ENCODE measurements around the gene ZBP1.

Gene ZBP1, protein sequence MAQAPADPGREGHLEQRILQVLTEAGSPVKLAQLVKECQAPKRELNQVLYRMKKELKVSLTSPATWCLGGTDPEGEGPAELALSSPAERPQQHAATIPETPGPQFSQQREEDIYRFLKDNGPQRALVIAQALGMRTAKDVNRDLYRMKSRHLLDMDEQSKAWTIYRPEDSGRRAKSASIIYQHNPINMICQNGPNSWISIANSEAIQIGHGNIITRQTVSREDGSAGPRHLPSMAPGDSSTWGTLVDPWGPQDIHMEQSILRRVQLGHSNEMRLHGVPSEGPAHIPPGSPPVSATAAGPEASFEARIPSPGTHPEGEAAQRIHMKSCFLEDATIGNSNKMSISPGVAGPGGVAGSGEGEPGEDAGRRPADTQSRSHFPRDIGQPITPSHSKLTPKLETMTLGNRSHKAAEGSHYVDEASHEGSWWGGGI

GRCh38 chr20:57620274-57620990 is at the start of gene ZBP1:
Gene ZBP1 (minus strand): TSS chr20:57620426. CDS start chr20:57620295, 131 bp downstream.
- no peak for DNase-seq

- no peak for DNase-seq
These were observed 49.4 kb upstream of the ZBP1 start for GRCh38 chr20:57669632-57670031.

DNA sequence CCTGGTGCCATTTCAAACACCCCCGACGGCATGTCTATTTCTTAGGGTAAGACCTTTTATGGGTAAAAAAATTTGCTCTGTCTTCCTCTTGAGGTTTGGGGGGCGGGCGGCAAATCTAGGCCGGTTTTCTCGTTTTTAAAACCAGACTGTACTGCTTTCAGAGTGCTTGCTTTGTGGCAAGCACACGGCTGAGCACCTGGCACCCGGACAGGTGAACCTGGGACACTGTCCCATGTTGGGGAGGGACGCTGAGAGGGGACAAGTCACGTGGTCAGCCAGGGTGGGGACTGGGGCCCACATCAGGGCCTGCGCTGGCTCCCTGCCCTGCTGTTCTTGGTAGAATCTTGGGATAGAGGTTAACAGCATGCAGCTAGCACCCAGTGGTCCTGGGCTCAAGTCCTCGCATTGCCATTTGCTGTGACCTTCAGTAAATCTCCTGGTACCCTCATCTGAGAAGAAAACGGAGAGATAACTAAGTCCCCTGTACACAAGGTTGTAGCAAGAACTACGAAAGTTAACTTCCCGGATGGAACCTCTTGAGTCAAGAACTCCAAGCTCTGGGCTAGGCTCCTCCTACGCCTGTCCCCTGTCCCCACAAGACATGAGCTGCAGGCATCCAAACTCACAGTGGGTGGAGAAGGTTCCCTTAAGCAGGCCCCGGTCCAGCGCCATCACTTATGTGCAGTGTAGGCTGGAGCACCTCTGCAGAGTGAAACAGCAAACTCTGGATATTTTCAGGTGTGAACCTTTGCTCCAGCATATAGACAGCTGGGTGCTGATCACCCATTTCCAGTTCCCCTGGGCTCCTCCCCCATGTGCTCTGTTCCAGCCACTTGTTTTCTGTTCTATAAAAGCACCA is 47.9 kb upstream of the ZBP1 start:
- DNase-seq: no peak

DNA sequence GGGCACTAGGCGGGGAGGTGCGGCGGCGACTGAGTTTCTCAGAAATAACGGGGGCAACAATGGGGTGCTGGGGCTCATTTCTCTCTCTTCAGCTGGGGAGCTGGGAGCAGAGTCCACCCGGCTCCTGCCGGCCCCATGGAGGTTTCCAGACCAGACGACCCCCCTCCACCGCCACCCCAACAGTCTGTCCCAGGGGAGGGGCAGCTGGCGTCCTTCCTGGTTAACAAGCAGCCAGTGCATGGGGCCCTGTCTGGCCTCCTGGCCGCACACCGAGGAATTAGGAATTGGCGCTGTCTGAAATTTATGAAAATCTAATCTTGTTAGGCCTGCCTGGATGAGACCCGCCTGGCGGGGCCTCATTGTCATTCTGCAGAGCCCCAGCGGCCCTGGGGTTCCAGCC is 47.2 kb upstream of the ZBP1 start:
- DNase-seq: no peak

DNA sequence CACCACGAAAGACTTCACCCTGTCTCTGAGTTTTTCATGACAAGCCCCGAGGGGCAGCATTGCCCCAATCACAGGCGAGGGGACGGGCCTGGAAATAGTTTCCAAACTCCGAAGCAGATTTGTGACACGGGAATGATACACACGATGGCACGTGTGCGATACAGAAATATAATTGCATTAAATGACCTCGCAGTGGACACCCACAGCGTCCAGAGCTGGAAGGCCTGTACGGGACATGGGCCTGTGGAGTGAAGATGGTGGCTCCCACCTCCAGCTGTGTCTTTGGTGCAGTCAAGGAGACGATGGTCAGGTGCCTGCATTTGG is 46.6 kb upstream of the ZBP1 start:
- no peak for DNase-seq

DNA sequence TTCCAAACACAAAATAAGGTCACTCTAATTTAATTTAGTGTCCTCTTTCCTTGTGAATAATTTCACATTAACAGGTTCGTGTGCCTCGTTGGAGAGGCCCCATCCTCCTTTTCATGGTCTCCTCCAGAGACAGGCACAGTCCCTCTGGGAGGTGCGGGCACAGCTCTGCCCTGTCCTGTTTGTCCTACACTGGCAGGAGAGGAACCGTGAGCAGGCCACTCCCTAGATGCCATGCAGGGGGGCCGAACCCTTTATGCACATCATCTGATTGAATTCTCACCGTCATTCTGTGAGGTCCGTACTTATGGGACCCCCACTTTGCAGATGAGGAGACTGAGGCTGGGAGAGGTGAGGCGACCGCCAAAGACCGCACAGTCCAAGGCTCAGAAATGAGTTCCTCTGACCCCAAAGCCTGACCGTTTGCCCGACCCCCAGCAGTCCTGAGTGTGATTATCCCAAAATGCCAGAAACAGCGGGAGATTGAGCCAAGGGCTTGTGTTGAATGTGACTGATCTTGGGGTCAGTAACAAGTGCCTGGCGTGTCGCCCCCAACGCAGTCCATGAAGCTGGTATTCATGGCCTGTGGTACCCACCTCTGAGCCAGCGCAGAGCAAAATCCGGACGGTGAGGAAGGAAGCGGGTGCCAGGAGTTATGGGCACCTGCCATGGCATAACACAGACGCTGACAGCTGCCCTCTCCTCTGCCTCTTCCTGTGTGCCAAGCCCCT is 46.0 kb upstream of the ZBP1 start:
- DNase-seq: no peak

- no peak for DNase-seq
These were observed 45.4 kb upstream of the ZBP1 start for GRCh38 chr20:57665589-57665971.

DNA sequence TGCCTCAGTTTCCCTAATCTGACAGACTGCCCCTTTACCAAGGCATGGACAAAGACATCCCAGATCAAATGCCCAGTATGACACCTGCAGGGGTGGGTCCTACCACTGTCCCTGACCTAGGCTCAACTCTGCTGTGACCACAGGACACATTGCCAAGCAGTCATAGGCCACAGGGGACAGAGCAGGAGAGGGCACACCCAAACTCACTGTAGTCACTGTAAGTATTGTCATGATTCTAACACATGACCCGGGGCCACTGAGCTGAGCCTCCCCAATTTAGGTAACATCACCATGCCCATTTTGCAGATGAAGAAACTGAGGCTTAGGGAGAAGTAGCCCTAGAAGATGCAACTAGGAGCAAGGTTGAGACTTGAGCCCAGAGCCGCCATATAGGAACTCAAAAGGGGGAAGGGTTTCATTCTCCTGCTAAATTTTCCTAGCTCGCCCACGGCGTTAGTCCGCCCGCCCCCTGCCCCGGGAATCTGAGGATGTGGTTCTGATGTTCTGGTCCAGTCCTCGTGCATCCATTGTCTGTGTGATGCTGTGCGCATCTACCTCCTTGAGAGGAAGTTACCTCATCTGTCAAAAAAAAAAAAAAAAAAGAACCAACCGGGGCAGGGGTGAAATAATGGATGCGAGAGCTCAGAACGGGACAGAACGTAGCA is 44.8 kb upstream of the ZBP1 start:
- no peak for DNase-seq

GRCh38 chr20:57664476-57664875 is 44.2 kb upstream of the ZBP1 start:
- no peak for DNase-seq

DNA sequence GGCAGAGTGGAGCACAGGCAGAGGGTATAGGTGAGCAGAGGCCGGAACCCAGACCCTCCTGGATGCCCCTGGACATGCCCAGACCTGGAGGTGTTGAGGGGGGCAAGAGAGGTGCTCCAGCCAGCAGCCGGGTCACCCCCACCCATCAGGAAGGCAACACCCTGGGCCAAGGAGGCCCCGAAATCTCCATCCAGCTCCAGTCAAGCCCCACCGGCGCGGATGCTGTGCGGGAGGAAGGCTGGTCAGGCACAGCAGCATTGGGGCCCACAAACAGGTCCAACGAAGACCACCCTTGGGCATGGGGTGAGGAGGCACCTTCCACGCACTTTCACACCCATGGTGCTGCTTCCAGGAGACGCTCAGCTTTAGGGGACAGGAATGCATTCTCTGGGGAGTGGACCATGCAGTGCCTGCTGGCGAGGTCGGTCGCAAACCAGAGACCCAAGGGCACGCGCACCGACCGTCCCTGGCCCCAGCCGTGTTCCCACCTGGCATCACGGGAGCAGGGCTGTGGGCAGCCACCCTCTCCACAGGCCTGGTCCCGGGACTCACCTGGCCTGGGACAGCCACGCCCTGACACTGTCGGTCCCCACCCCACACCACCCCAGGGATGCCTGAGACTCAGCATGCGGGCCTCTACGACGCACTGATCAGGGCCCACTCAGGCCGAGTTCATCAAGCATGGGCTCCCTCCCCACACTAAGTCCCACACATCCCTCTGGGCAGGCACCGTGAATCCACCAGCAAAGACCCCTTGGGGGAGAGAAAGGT is 43.6 kb upstream of the ZBP1 start:
- DNase-seq: no peak

- no peak for DNase-seq
These were observed 43.0 kb upstream of the ZBP1 start for GRCh38 chr20:57663241-57663640.

GRCh38 chr20:57662456-57663240 is 42.4 kb upstream of the ZBP1 start:
- no peak for DNase-seq

GRCh38 chr20:57661746-57662455 is 41.7 kb upstream of the ZBP1 start:
- DNase-seq: no peak

- DNase-seq: no peak
These were observed 40.9 kb upstream of the ZBP1 start for GRCh38 chr20:57660922-57661745.

GRCh38 chr20:57660181-57660921 is 40.1 kb upstream of the ZBP1 start:
- no peak for DNase-seq

GRCh38 chr20:57659517-57660180 is 39.4 kb upstream of the ZBP1 start:
- DNase-seq: no peak

- DNase-seq: no peak
These were observed 38.7 kb upstream of the ZBP1 start for GRCh38 chr20:57658833-57659516.

Data from NCI-H1105 (cell line).